Posterior cingulate gyrus (tissue), 11 donors: ENCODE data around the gene ROBO1.
"Not testable (repeated sequence)": the region's sequence is repeated elsewhere in the genome, so short reads cannot be mapped to it uniquely, and the experiment has no call there.

ENCODE experiments used
- DNase-seq, 10 donors: peaks; one replicate each; pipeline versions ENCODE4 v3.0.0 to v3.0.0-alpha.2; 2020 to 2021; ENCODE audit warnings: mixed read lengths in 3 of 10
- intact Hi-C: fragments of 100-400 bp; cut with DNase I; formaldehyde crosslinking; loops from one replicate; pipeline ENCODE4 v1.15.1; 2023

The ROBO1 gene

GRCh38 chr3:78801926-78802561 lies 965.8 kb downstream of the ROBO1 start:
- intact Hi-C loops: no loop called here
- DNase-seq: no peak

GRCh38 chr3:78799681-78800080 lies 968.1 kb downstream of the ROBO1 start:
- no peak for DNase-seq
- intact Hi-C loops: no loop called here

- intact Hi-C loops: no loop called here
- no peak for DNase-seq
Observed at GRCh38 chr3:78798266-78798832, 969.4 kb downstream of the ROBO1 start.

- intact Hi-C loops: no loop called here
- DNase-seq: no peak
Observed at GRCh38 chr3:78794431-78794830, 973.4 kb downstream of the ROBO1 start.

- intact Hi-C loops: no loop called here
Observed at GRCh38 chr3:78792733-78793132, 975.1 kb downstream of the ROBO1 start.

GRCh38 chr3:78792212-78792611 lies 975.6 kb downstream of the ROBO1 start:
- intact Hi-C loops: no loop called here
- DNase-seq: no peak

More at GRCh38 chr3:78792733-78793132, 975.1 kb downstream of the ROBO1 start:
- no peak for DNase-seq

- intact Hi-C loops: no loop called here
- DNase-seq: no peak
Observed at GRCh38 chr3:78791753-78792152, 976.0 kb downstream of the ROBO1 start.

GRCh38 chr3:78788839-78789238 lies 979.0 kb downstream of the ROBO1 start:
- intact Hi-C loops: no loop called here

GRCh38 chr3:78785004-78785403 lies 982.8 kb downstream of the ROBO1 start:
- intact Hi-C loops: no loop called here

More at GRCh38 chr3:78788839-78789238, 979.0 kb downstream of the ROBO1 start:
- DNase-seq: no peak

GRCh38 chr3:78781351-78781750 lies 986.4 kb downstream of the ROBO1 start:
- no peak for DNase-seq
- intact Hi-C loops: no loop called here

More at GRCh38 chr3:78785004-78785403, 982.8 kb downstream of the ROBO1 start:
- DNase-seq: no peak

GRCh38 chr3:78765671-78766485 lies 1001.9 kb downstream of the ROBO1 start:
- intact Hi-C loops: no loop called here
- no peak for DNase-seq

GRCh38 chr3:78764634-78765033 lies 1003.2 kb downstream of the ROBO1 start:
- DNase-seq: no peak
- intact Hi-C loops: no loop called here

- intact Hi-C loops: no loop called here
- no peak for DNase-seq
Observed at GRCh38 chr3:78762121-78762520, 1005.7 kb downstream of the ROBO1 start.

- intact Hi-C loops: no loop called here
- no peak for DNase-seq
Observed at GRCh38 chr3:78761126-78761525, 1006.7 kb downstream of the ROBO1 start.

GRCh38 chr3:78757731-78758130 lies 1010.1 kb downstream of the ROBO1 start:
- intact Hi-C loops: no loop called here
- DNase-seq: no peak

GRCh38 chr3:78754066-78754743 lies 1013.6 kb downstream of the ROBO1 start:
- intact Hi-C loops: loop anchor here (5.0 kb wide), 1 partner anchor 213 kb away; no protein-coding TSS in a partner anchor
- DNase-seq: no peak

- no peak for DNase-seq
- intact Hi-C loops: loop anchor here (5.0 kb wide), 1 partner anchor 216 kb away; no protein-coding TSS in a partner anchor
Observed at GRCh38 chr3:78751266-78751665, 1016.5 kb downstream of the ROBO1 start.

GRCh38 chr3:78750291-78750690 lies 1017.5 kb downstream of the ROBO1 start:
- not testable (repeated sequence) for DNase-seq
- intact Hi-C loops: loop anchor here (5.0 kb wide), 1 partner anchor 217 kb away; no protein-coding TSS in a partner anchor

- DNase-seq: no peak
- intact Hi-C loops: no loop called here
Observed at GRCh38 chr3:78749056-78749455, 1018.7 kb downstream of the ROBO1 start.

- DNase-seq: no peak
- intact Hi-C loops: no loop called here
Observed at GRCh38 chr3:78745847-78746246, 1022.0 kb downstream of the ROBO1 start.

- intact Hi-C loops: no loop called here
- no peak for DNase-seq
Observed at GRCh38 chr3:78742491-78742890, 1025.3 kb downstream of the ROBO1 start.
